K562 (cell line): ENCODE data around the gene CLIP4. TPM values are rescaled to one million over a fixed set of nuclear protein-coding genes. Genes with fewer than 3 reads are reported as not detected.

ENCODE experiments used
- ATAC-seq: fragments of 200-7000 bp; cut with Tn5 transposase; 3 replicates; pipeline ENCODE4 v1.9.1; 2020; ENCODE audit warnings: moderate library complexity
- BruUV-seq: library from RNA; stranded (reverse); fragments of 400-500 nt; replicated peaks from 2 replicates; lab custom pipeline; 2021; lab: Mats Ljungman, UMichigan
- CTCF ChIA-PET: fragments of 300-600 bp; formaldehyde crosslinking; extraction: SDS; loops from one replicate; lab custom pipeline; 2021; ENCODE audit warnings: low intra/inter-chr PET ratio; lab: Yijun Ruan, JAX
- POLR2A ChIA-PET: fragments of 300-600, 350-650 bp; sonication (Branson Sonifier 250); formaldehyde crosslinking; extraction: SDS; loops from one replicate; lab custom pipeline; 2021; ENCODE audit warnings: antibody characterized with exemption, inconsistent platforms; lab: Yijun Ruan, JAX
- DNase-seq, 4 experiments: peaks; one replicate each; pipeline versions ENCODE4 v3.0.0 to v3.0.0-alpha.2; 2011 to 2018; ENCODE audit warnings: low spot score in 3 of 4, mixed read lengths in 3 of 4; ENCODE audit errors: extremely low read depth in 1 of 4
- FAIRE-seq: peaks from 2 replicates; lab custom pipeline; 2011; peaks lifted over from hg19 to GRCh38; lab: Jason Lieb, UNC
- H2AFZ ChIP-seq: 2 replicates; pipeline ENCODE4 v1.6.0; 2011; ENCODE audit warnings: low read depth, low read length, control low read depth, inconsistent platforms
- H3K27ac ChIP-seq: fragments of 200-600 bp; 3 replicates; pipeline ENCODE4 v1.8.0; 2011; ENCODE audit warnings: low read depth, mild to moderate bottlenecking, control low read depth, inconsistent platforms, low read length, moderate library complexity, mixed read lengths; ENCODE audit errors: extremely low read depth
- H3K27me3 ChIP-seq, 2 experiments: fragments of 300-600 bp in 1 of 2; 2 replicates in 1 of 2; 3 replicates in 1 of 2; pipeline versions ENCODE4 v1.6.0 to v1.8.0; 2011; ENCODE audit warnings: inconsistent platforms in 2 of 2, low read length in 2 of 2, mild to moderate bottlenecking in 1 of 2, mixed read lengths in 1 of 2, moderate library complexity in 1 of 2; ENCODE audit not compliant: control insufficient read depth in 2 of 2, insufficient read depth in 2 of 2
- H3K36me3 ChIP-seq: fragments of 300-600 bp; 3 replicates; pipeline ENCODE4 v1.8.0; 2011; ENCODE audit warnings: mild to moderate bottlenecking, low read length, inconsistent platforms; ENCODE audit not compliant: control insufficient read depth, insufficient read depth
- H3K4me1 ChIP-seq, 2 experiments: fragments of 200-600 bp in 1 of 2; replicated peaks in 1 of 2; 2 replicates in 1 of 2; 3 replicates in 1 of 2; pipeline versions ENCODE4 v1.5.1 to v1.8.0; 2011; ENCODE audit warnings: inconsistent platforms in 2 of 2, low read length in 2 of 2, mild to moderate bottlenecking in 1 of 2, mixed read lengths in 1 of 2, moderate library complexity in 1 of 2; ENCODE audit not compliant: control insufficient read depth in 2 of 2, insufficient read depth in 2 of 2
- H3K4me2 ChIP-seq: 2 replicates; pipeline ENCODE4 v1.6.1; 2011; ENCODE audit warnings: low read length, control low read depth, inconsistent platforms, mixed read lengths; ENCODE audit not compliant: insufficient read depth
- H3K4me3 ChIP-seq: fragments of 200-600 bp; sonication (generic), shearing (Covaris generic); 2 replicates; pipeline ENCODE4 v1.5.1; 2016; ENCODE audit warnings: control low read depth, inconsistent platforms
- H3K79me2 ChIP-seq: fragments of 200-600 bp; 3 replicates; pipeline ENCODE4 v1.8.0; 2011; ENCODE audit warnings: low read length, inconsistent platforms; ENCODE audit not compliant: control insufficient read depth, insufficient read depth
- H3K9ac ChIP-seq, 2 experiments: 2 replicates each; pipeline versions ENCODE4 v1.6.0 to v1.6.1; 2011; ENCODE audit warnings: low read depth in 2 of 2, low read length in 2 of 2, control low read depth in 1 of 2, inconsistent platforms in 1 of 2, mild to moderate bottlenecking in 1 of 2, mixed read lengths in 1 of 2; ENCODE audit not compliant: insufficient read depth in 1 of 2
- H3K9me1 ChIP-seq: one replicate; pipeline ENCODE4 v1.6.0; 2011; ENCODE audit warnings: inconsistent platforms, mild to moderate bottlenecking, low read length, moderate library complexity; ENCODE audit not compliant: control insufficient read depth, insufficient read depth
- H3K9me3 ChIP-seq: replicated peaks from 2 replicates; pipeline ENCODE4 v1.5.1; 2011; ENCODE audit warnings: low read depth, low read length, inconsistent platforms; ENCODE audit not compliant: control insufficient read depth, insufficient read depth
- H4K20me1 ChIP-seq: replicated peaks from 2 replicates; pipeline ENCODE4 v1.6.1; 2011; ENCODE audit warnings: low read length, inconsistent platforms, mixed read lengths; ENCODE audit not compliant: control insufficient read depth, insufficient read depth
- ATF6 ChIP-seq: sonication (generic); formaldehyde crosslinking; IDR thresholded peaks from 2 replicates; pipeline ENCODE4 v1.4.0; 2020; ENCODE audit warnings: mild to moderate bottlenecking, missing genetic modification reagents
- EP400 ChIP-seq: fragments of 450-650 bp; IDR thresholded peaks from 2 replicates; pipeline ENCODE4 v1.6.1; 2017; ENCODE audit warnings: antibody characterized with exemption, mild to moderate bottlenecking, moderate library complexity
- FOSL1 ChIP-seq: fragments of 200-800 bp; sonication (Bioruptor generic); conservative IDR thresholded peaks from 2 replicates; pipeline ENCODE4 v1.6.1; 2016; ENCODE audit warnings: missing genetic modification characterization, missing compliant biosample characterization
- HNRNPK ChIP-seq: fragments of 200-400 bp; formaldehyde crosslinking; IDR thresholded peaks from one replicate; pipeline ENCODE4 v1.6.1; 2018; ENCODE audit warnings: mild to moderate bottlenecking, low read depth, low read length; ENCODE audit not compliant: poor library complexity, severe bottlenecking
- KLF1 ChIP-seq: fragments of 450-650 bp; IDR thresholded peaks from 2 replicates; pipeline ENCODE4 v1.6.1; 2016; ENCODE audit warnings: missing genetic modification characterization, missing compliant biosample characterization
- MLLT1 ChIP-seq, 2 experiments: fragments of 450-650 bp; IDR thresholded peaks; 2 replicates each; pipeline ENCODE4 v1.6.1; 2016
- NFIC ChIP-seq: fragments of 450-650 bp; IDR thresholded peaks from 2 replicates; pipeline ENCODE4 v1.6.1; 2017; ENCODE audit warnings: mild to moderate bottlenecking, inconsistent platforms
- NFXL1 ChIP-seq: fragments of 450-650 bp; formaldehyde crosslinking; IDR thresholded peaks from 2 replicates; pipeline ENCODE4 v1.4.0; 2021; ENCODE audit warnings: mild to moderate bottlenecking
- TCF7 ChIP-seq: sonication (generic); IDR thresholded peaks from 2 replicates; pipeline ENCODE4 v1.6.1; 2016; ENCODE audit warnings: antibody characterized with exemption, borderline replicate concordance
- USF1 ChIP-seq: sonication (generic); formaldehyde crosslinking; IDR thresholded peaks from 2 replicates; pipeline ENCODE4 v1.9.0; 2022; ENCODE audit warnings: mild to moderate bottlenecking, missing genetic modification reagents
- ZFP30 ChIP-seq: fragments of 250-450 bp; sonication (Bioruptor Pico); IDR thresholded peaks from 2 replicates; pipeline ENCODE4 v1.8.0; 2022; ENCODE audit warnings: moderate library complexity, mild to moderate bottlenecking, inconsistent platforms, borderline replicate concordance
- ZNF143 ChIP-seq: sonication (generic); formaldehyde crosslinking; IDR thresholded peaks from 2 replicates; pipeline ENCODE4 v1.9.0; 2022; ENCODE audit warnings: mild to moderate bottlenecking, missing genetic modification reagents
- ZNF232 ChIP-seq: sonication (generic); formaldehyde crosslinking; IDR thresholded peaks from 2 replicates; pipeline ENCODE4 v1.8.0; 2022; ENCODE audit warnings: mild to moderate bottlenecking, missing genetic modification reagents
- ZNF354B ChIP-seq: fragments of 250-450 bp; sonication (Bioruptor Pico); IDR thresholded peaks from 2 replicates; pipeline ENCODE4 v1.4.0; 2020
- ZNF512 ChIP-seq: IDR thresholded peaks from 2 replicates; pipeline ENCODE4 v1.6.1; 2016; ENCODE audit warnings: missing genetic modification characterization, missing compliant biosample characterization
- WGBS: fragments of 100-300 bp; shearing (Covaris generic); methylation state at CpG from one replicate; pipeline ENCODE4 v1.1.6; 2016; ENCODE audit warnings: low coverage, mixed read lengths; ENCODE audit not compliant: insufficient coverage; ENCODE audit errors: missing lambda C conversion rate; 5-methylcytosine and 5-hydroxymethylcytosine counted together
- in situ Hi-C: fragments of 300-500 bp; cut with MboI; formaldehyde crosslinking; loops from 4 replicates; pipeline ENCODE4 v1.15.0; 2018; ENCODE audit warnings: inconsistent platforms, mixed read lengths
- intact Hi-C: fragments of 100-400 bp; cut with micrococcal nuclease; formaldehyde crosslinking; loops from 2 replicates; pipeline ENCODE4 v1.14.2; 2022
- polyA plus RNA-seq, 8 experiments: library from polyadenylated mRNA; depleted of rRNA in 4 of 8; stranded (reverse) in 5 of 8; unstranded in 3 of 8; fragments of >200 nt; fragmentation: Nextera tagmentation in 2 of 8; fragmentation: Illumina TruSeq in 1 of 8; extraction: Ambion mirVana in 2 of 8; extraction: Trizol in 1 of 8; gene quantifications; 2 replicates each; pipeline versions ENCODE4 v1.2.1 to v1.2.3, GENCODE V29; 2011 to 2014; ENCODE audit warnings: inconsistent platforms in 1 of 8, missing spikeins in 1 of 8
- total RNA-seq, 7 experiments: library from RNA; depleted of rRNA in 6 of 7; stranded (reverse); fragments of >200 nt in 6 of 7; fragmentation: Illumina TruSeq in 2 of 7; extraction: Trizol in 2 of 7; gene quantifications; 2 replicates each; pipeline versions ENCODE4 v1.2.1 to v1.2.3, GENCODE V29; 2011 to 2021; ENCODE audit warnings: low replicate concordance in 1 of 7
- TF ChIP-seq, protein P1 (sequence below), 2 experiments: fragments of 450-650 bp in 1 of 2; sonication (generic) in 1 of 2; formaldehyde crosslinking; conservative IDR thresholded peaks; 2 replicates each; pipeline versions ENCODE4 v1.4.0 to v1.8.1; 2020 to 2022; ENCODE audit warnings: mild to moderate bottlenecking in 1 of 2, missing genetic modification reagents in 1 of 2
- TF ChIP-seq, protein P2 (sequence below): sonication (generic); formaldehyde crosslinking; IDR thresholded peaks from 2 replicates; pipeline ENCODE4 v1.9.0; 2022; ENCODE audit warnings: mild to moderate bottlenecking, missing genetic modification reagents

The CLIP4 gene
- total and polyA plus RNA-seq, 9 of the 15 experiments (the other 6 are each of a cell fraction or from before 2014, with no cell fraction given) = 0.03 to 0.38 (median 0.13) TPM; not detected in 5

DNA sequence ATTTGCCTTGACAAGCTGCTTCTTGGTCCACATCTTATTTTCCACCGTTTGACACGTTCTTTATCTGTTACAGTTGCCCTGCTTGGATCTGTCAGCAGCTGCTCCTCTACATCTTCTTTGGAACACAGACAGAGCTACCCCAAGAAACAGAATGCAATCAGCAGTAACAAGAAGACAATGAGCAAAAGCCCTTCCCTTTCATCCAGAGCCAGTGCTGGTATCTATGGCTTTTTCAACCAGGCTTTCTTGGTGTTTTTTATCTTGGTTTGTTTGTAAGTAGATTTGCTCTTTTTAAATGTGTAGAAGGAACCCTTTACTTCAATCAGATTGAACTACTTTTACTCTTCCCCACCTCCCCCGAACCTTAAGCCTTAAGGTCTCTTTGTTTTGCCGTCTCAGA, 41.9 kb downstream of the CLIP4 start:
- DNase-seq (no peak), ATAC-seq (no peak), FAIRE-seq (no peak)
- no peak overlapping the region for H3K27ac ChIP-seq
- BruUV-seq = no TSS peak
- H3K4me2 ChIP-seq = no peak overlapping the region
- H3K9me3 ChIP-seq = no peaks in the 10 kb centered on the region
- CTCF ChIA-PET = no interaction called here
- WGBS = 0% methylated on average over 4 of the region's 4 CpGs
- H3K36me3 ChIP-seq = no peaks in the 10 kb centered on the region
- in situ Hi-C loops = no loop called here
- H4K20me1 ChIP-seq = no peaks in the 10 kb centered on the region
- POLR2A ChIA-PET = interaction anchor here (0.5 kb wide), 1 partner anchor 476 kb away, joined by 3 read pairs; no protein-coding TSS in a partner anchor
- H3K9ac ChIP-seq = no peak overlapping the region
- H3K4me3 ChIP-seq = no peak overlapping the region
- intact Hi-C loops = no loop called here
- no peaks in the 10 kb centered on the region for H3K79me2 ChIP-seq
- H3K27me3 ChIP-seq = peaks cover 4 to 11% of the 10 kb centered on the region in 2 experiments; a peak in 3 of 5 replicates
- no peaks in the 10 kb centered on the region for H3K9me1 ChIP-seq
- H2AFZ ChIP-seq = no peak overlapping the region
- TF ChIP-seq HNRNPK (no peak), ZNF232 (CRISPR knock-in tag) (no peak), EP400 (no peak), ZNF143 (CRISPR knock-in tag) (no peak), ATF6 (CRISPR knock-in tag) (no peak), USF1 (no peak), NFXL1 (CRISPR knock-in tag) (no peak), MLLT1 (IDR thresholded peaks at IDR 0.05) (no peak), ZFP30 (CRISPR knock-in tag) (no peak), FOSL1 (no peak), ZNF354B (CRISPR knock-in tag) (no peak), ZNF512 (tag) (no peak), TCF7 (no peak), KLF1 (tag) (no peak), NFIC (no peak)
- TF ChIP-seq, protein P1, sequence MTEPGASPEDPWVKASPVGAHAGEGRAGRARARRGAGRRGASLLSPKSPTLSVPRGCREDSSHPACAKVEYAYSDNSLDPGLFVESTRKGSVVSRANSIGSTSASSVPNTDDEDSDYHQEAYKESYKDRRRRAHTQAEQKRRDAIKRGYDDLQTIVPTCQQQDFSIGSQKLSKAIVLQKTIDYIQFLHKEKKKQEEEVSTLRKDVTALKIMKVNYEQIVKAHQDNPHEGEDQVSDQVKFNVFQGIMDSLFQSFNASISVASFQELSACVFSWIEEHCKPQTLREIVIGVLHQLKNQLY (CRISPR knock-in tag; conservative IDR thresholded peaks at IDR 0.05) = no peak
- TF ChIP-seq, protein P2, sequence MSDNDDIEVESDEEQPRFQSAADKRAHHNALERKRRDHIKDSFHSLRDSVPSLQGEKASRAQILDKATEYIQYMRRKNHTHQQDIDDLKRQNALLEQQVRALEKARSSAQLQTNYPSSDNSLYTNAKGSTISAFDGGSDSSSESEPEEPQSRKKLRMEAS = no peak
- H3K4me1 ChIP-seq = no peaks in the 10 kb centered on the region
